ENCODE data around the gene ZNF407.

ZNF407 gene

GRCh38 chr18:74734013-74734444 is 136.4 kb downstream of the ZNF407 start:
- H3K9me3 ChIP-seq (ENCODE audit: insufficient read depth, low read length) = no peaks in the 10 kb centered on the region
- no peaks in the 10 kb centered on the region for H3K9me2 ChIP-seq (replicated peaks; ENCODE audit: insufficient read depth, low read length)
- H3K4me2 ChIP-seq (ENCODE audit: low read depth, low read length, poor library complexity, severe bottlenecking) = no peak overlapping the region
- H3F3A ChIP-seq (ENCODE audit: insufficient read depth) = no peaks in the 10 kb centered on the region
- TF ChIP-seq CTCF (IDR thresholded peaks at IDR 0.05; ENCODE audit: insufficient read depth, low read length, poor library complexity, severe bottlenecking) (no peak), EZH2phosphoT487 (conservative IDR thresholded peaks at IDR 0.05; ENCODE audit: low read length) (no peak)
- no peak overlapping the region for H2AFZ ChIP-seq (ENCODE audit: low read depth, low read length, severe bottlenecking)
- H3K36me3 ChIP-seq (ENCODE audit: low read length) = no peaks in the 10 kb centered on the region
- no peaks in the 10 kb centered on the region for H4K20me1 ChIP-seq (ENCODE audit: low read depth, low read length)
- no peak overlapping the region for H3K9ac ChIP-seq (ENCODE audit: low read length)
- H3K79me2 ChIP-seq (ENCODE audit: insufficient read depth, low read length) = no peaks in the 10 kb centered on the region
- no peaks in the 10 kb centered on the region for H3K27me3 ChIP-seq (ENCODE audit: low read length)
- H3K4me3 ChIP-seq (ENCODE audit: insufficient read depth, low read length, poor library complexity, severe bottlenecking) = no peak overlapping the region
- H3K27ac ChIP-seq (ENCODE audit: low read depth, low read length) = no peak overlapping the region

DNA sequence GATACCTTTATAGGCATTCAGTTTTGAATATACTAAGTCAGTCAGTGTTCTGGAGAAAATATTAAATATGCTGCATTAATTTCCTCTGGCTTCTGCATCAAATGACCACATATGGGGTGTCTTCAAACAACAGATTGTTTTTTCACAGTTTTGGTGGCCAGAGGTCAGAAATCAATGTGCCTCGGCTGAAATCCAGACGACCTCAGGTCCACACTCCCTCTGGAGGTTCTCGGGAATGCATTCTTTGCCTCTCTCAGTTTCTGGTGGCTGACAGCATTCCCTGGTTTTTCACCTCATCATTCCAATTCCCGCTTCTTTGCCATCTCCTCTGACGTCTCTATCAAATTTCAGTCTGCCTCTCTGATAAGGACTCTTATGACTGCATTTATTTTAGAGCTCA is 142.3 kb downstream of the ZNF407 start:
- H3F3A ChIP-seq (ENCODE audit: insufficient read depth) = no peaks in the 10 kb centered on the region
- no peaks in the 10 kb centered on the region for H4K20me1 ChIP-seq (ENCODE audit: low read depth, low read length)
- H3K9ac ChIP-seq (ENCODE audit: low read length) = no peak overlapping the region
- H3K27me3 ChIP-seq (ENCODE audit: low read length) = no peaks in the 10 kb centered on the region
- no peaks in the 10 kb centered on the region for H3K36me3 ChIP-seq (ENCODE audit: low read length)
- H3K9me3 ChIP-seq (ENCODE audit: insufficient read depth, low read length) = no peaks in the 10 kb centered on the region
- no peak overlapping the region for H3K4me2 ChIP-seq (ENCODE audit: low read depth, low read length, poor library complexity, severe bottlenecking)
- no peak overlapping the region for H3K27ac ChIP-seq (ENCODE audit: low read depth, low read length)
- H3K4me3 ChIP-seq (ENCODE audit: insufficient read depth, low read length, poor library complexity, severe bottlenecking) = no peak overlapping the region
- no peaks in the 10 kb centered on the region for H3K9me2 ChIP-seq (replicated peaks; ENCODE audit: insufficient read depth, low read length)
- H2AFZ ChIP-seq (ENCODE audit: low read depth, low read length, severe bottlenecking) = no peak overlapping the region
- H3K79me2 ChIP-seq (ENCODE audit: insufficient read depth, low read length) = no peaks in the 10 kb centered on the region
- TF ChIP-seq CTCF (IDR thresholded peaks at IDR 0.05; ENCODE audit: insufficient read depth, low read length, poor library complexity, severe bottlenecking) (no peak), EZH2phosphoT487 (conservative IDR thresholded peaks at IDR 0.05; ENCODE audit: low read length) (no peak)

- Histone ChIP-seq H3K9ac (ENCODE audit: low read length) (no peak overlapping the region), H3K4me3 (ENCODE audit: insufficient read depth, low read length, poor library complexity, severe bottlenecking) (no peak overlapping the region), H2AFZ (ENCODE audit: low read depth, low read length, severe bottlenecking) (no peak overlapping the region), H3F3A (ENCODE audit: insufficient read depth) (no peaks in the 10 kb centered on the region), H3K9me3 (ENCODE audit: insufficient read depth, low read length) (no peaks in the 10 kb centered on the region), H3K4me2 (ENCODE audit: low read depth, low read length, poor library complexity, severe bottlenecking) (no peak overlapping the region), H3K27me3 (ENCODE audit: low read length) (no peaks in the 10 kb centered on the region), H3K79me2 (ENCODE audit: insufficient read depth, low read length) (no peaks in the 10 kb centered on the region), H3K9me2 (replicated peaks; ENCODE audit: insufficient read depth, low read length) (no peaks in the 10 kb centered on the region), H4K20me1 (ENCODE audit: low read depth, low read length) (no peaks in the 10 kb centered on the region), H3K36me3 (ENCODE audit: low read length) (no peaks in the 10 kb centered on the region), H3K27ac (ENCODE audit: low read depth, low read length) (no peak overlapping the region)
- no peak for TF ChIP-seq CTCF (IDR thresholded peaks at IDR 0.05; ENCODE audit: insufficient read depth, low read length, poor library complexity, severe bottlenecking)
- TF ChIP-seq EZH2phosphoT487 (conservative IDR thresholded peaks at IDR 0.05; ENCODE audit: low read length) = no peak
Measured at GRCh38 chr18:74742573-74743243, 145.0 kb downstream of the ZNF407 start.
